GM12872 (cell line): Measurements from ENCODE around the gene RELCH.

Source experiments
- TF ChIP-seq, protein P1 (sequence below): IDR thresholded peaks from 3 replicates; pipeline ENCODE4 v1.5.1; 2011; ENCODE audit warnings: low read depth, mild to moderate bottlenecking, low read length, moderate library complexity; ENCODE audit not compliant: insufficient read depth

The RELCH gene

DNA sequence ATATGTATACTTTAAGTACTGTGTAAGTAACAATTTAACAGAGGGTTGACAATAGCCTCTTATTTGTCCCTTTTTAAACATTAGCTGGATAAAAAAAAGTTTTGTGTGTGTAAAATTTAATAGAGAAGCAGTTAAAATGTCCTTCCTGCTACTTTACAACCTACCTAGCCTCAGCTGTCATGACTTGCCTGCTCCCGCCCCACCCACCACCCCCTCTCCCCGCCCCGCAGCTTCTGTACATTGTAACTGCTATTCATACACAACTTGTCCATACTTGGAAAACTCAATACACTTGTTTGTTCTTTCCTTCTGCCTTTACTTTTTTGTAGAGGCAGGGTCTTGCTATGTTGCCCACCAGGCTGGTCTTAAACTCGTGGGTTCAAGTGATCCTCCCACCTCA is 19.5 kb downstream of the RELCH start:
- TF ChIP-seq, protein P1, sequence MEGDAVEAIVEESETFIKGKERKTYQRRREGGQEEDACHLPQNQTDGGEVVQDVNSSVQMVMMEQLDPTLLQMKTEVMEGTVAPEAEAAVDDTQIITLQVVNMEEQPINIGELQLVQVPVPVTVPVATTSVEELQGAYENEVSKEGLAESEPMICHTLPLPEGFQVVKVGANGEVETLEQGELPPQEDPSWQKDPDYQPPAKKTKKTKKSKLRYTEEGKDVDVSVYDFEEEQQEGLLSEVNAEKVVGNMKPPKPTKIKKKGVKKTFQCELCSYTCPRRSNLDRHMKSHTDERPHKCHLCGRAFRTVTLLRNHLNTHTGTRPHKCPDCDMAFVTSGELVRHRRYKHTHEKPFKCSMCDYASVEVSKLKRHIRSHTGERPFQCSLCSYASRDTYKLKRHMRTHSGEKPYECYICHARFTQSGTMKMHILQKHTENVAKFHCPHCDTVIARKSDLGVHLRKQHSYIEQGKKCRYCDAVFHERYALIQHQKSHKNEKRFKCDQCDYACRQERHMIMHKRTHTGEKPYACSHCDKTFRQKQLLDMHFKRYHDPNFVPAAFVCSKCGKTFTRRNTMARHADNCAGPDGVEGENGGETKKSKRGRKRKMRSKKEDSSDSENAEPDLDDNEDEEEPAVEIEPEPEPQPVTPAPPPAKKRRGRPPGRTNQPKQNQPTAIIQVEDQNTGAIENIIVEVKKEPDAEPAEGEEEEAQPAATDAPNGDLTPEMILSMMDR: no peak

DNA sequence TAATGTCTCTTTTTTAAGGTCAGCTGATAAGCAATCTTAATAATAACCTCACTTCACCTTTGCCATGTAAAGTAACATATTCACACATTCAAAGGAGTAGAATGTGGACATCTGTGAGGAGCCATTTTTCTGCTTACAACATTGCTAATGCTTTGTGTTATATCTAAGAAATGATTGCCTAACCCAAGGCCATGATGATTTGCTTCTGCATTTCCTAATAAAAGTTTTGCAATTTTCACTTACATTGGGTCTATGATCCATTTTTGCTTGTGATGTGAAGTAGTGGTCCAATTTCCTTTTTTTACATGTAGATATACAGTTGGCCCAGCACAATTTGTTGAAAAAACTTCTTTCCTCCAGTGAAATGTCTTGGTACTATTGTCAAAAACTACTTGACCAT is 22.0 kb downstream of the RELCH start:
- TF ChIP-seq, protein P1: no peak

DNA sequence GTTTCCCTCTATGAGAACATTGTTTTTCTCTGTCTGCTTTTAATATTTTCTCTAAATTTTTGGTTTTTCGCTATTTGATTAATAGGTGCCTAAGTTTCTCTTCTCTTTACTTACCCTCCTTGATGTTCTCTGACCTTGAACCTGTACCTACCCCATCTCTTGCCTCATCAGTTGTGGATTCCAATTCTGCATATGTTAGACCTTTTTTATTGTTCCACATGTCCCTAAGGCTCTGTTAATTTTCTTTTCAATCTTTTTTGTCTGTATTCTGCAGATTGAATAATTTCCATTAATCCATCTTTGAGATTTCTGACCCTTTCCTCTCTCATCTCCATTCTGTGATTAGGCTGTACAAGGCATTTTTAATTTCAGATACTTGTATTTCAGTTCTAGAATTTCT is 23.1 kb downstream of the RELCH start:
- TF ChIP-seq, protein P1: no peak

DNA sequence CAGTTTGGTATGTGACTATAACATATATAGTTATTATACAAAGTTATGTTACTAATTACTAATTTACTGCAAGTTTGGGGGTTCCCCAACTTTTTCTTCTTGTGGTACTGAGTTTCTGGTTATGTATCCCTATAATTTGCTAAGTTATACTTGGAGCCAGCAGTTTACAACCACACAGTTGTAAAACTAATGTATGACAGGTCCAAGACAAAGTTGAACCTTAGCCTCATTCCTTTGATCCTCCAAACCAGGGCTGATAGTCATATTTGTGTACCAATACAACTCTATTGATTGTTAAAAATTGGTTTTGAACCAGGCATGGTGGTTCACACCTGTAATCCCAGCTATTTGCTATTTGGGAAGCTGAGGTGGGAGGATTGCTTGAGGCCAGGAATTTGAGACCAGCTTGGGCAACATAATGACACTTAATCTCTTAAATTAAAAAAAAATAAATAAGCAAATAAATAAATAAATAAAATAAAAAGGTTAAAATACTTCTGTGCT is 24.3 kb downstream of the RELCH start:
- TF ChIP-seq, protein P1: no peak

DNA sequence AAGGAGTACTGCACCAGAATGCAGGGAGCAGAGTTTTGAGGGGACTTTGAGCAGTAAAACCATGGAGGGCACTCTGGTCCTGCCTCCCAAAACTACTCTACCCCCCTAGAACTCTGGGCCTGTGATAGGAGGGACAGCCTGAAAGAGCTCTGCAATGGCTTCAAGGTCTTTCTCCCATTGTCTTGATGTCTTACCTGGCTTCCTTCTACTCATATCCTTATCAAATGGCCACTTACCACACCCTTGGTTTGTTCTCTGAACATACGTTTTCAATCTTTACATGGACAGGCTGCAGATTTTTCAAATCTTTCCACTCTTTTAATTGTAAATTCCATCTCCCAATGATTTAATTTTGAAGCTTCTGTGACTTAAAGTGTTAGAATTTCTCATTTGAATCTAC is 27.7 kb downstream of the RELCH start:
- TF ChIP-seq, protein P1: no peak

DNA sequence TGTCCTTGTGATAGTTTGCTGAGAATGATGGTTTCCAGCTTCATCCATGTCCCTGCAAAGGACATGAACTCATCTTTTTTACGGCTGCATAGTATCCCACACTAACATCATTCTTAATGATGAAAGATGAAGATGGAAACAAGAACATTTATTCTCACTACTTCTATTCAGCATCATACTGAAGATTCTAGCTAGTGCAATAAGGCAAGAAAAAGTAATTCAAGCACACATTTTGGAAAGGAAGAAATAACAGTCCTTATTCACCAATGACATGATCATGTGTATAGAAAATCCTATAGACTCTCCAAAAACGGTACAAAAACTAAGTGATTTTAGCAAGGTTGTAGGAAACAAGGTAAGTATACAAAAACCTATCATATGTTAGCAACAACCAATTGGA is 37.2 kb downstream of the RELCH start:
- TF ChIP-seq, protein P1: no peak

DNA sequence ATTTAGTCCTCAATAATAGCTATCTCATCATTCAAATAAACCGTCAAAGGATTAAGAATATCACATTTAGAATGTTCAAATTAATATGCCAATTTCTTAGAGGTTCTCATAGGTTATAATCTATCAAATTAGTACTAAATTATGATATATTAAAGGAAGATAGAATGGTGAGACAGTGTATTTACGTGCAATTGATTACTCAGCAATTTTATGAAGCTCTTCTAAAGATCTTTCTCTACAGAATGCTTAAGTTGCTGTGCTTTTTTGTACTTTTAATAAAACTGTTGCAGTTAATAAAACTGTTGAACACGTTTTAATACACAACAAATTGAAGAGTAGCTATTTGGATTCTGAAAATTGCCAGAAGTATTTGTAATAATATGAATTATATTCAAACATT is 39.0 kb downstream of the RELCH start:
- TF ChIP-seq, protein P1: no peak

DNA sequence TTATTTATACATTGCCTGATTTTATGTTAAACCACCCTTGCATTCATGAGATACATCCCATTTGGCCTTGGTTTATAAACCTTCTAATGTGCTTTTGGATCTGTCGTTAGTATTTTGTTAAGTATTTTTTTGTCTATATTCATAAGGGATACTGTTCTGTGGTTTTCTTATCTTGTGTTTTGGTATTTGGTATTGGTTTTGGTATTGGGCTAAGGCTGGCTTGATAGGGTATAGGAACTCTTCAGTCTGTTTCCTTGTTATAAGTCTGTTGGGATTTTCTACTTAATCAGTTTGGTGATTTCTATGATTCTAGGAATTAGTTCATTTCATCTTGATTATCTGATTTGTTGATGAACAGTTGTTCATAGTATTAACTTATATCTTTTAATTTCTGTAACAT is 49.2 kb downstream of the RELCH start:
- TF ChIP-seq, protein P1: no peak
